Adrenal gland (tissue), 5 donors: ENCODE results near the gene TOLLIP.

Experiments
- CTCF ChIP-seq, 6 experiments: fragments of 450-650 bp in 4 of 6; fragments of 200-600 bp in 2 of 6; sonication (generic) in 1 of 6; IDR thresholded peaks; 1 replicate in 5 of 6; 2 replicates in 1 of 6; pipeline versions ENCODE4 v1.5.1 to v1.8.0; 2016 to 2021; ENCODE audit warnings: antibody characterized with exemption in 6 of 6, mild to moderate bottlenecking in 2 of 6, moderate library complexity in 1 of 6
- POLR2A ChIP-seq, 2 donors: fragments of 450-650 bp; IDR thresholded peaks; one replicate each; pipeline ENCODE4 v1.6.1; 2017; ENCODE audit warnings: antibody characterized with exemption in 2 of 2, mild to moderate bottlenecking in 2 of 2, moderate library complexity in 1 of 2
- donor health status: DM: no; HTN: no; CAD: no.

GRCh38 chr11:1305063-1305495 lies 4.4 kb downstream of the TOLLIP start:
- TF ChIP-seq CTCF (IDR thresholded peaks at IDR 0.05) = no peak
- TF ChIP-seq POLR2A (IDR thresholded peaks at IDR 0.05) = no peak
